WERI-Rb-1 (cell line): ENCODE measurements around the gene KCTD4.

Experiments used
- DNase-seq: peaks from one replicate; pipeline ENCODE4 v3.0.0-alpha.2; 2020
- H3K27ac ChIP-seq: fragments of 250-450 bp; sonication (Bioruptor Pico); 2 replicates; pipeline ENCODE4 v1.5.1; 2020; ENCODE audit warnings: mild to moderate bottlenecking, moderate library complexity
- H3K27me3 ChIP-seq: fragments of 250-450 bp; sonication (Bioruptor Pico); 2 replicates; pipeline ENCODE4 v1.5.1; 2021; ENCODE audit warnings: mild to moderate bottlenecking, low read depth, moderate library complexity; ENCODE audit not compliant: insufficient read depth, severe bottlenecking
- H3K36me3 ChIP-seq: fragments of 250-450 bp; sonication (Bioruptor Pico); 2 replicates; pipeline ENCODE4 v1.5.1; 2020; ENCODE audit warnings: mild to moderate bottlenecking, moderate library complexity
- H3K4me3 ChIP-seq: 2 replicates; pipeline ENCODE4 v1.5.1; 2011; ENCODE audit warnings: low read depth, mild to moderate bottlenecking, control low read depth, low read length
- H3K9me3 ChIP-seq: fragments of 250-450 bp; sonication (Bioruptor Pico); 2 replicates; pipeline ENCODE4 v1.5.1; 2021; ENCODE audit warnings: mild to moderate bottlenecking, moderate library complexity; ENCODE audit not compliant: severe bottlenecking
- TF ChIP-seq, protein P1 (sequence below): IDR thresholded peaks from 2 replicates; pipeline ENCODE4 v1.5.1; 2011; ENCODE audit warnings: low read depth, mild to moderate bottlenecking, control low read depth, inconsistent platforms, low read length

The KCTD4 gene

DNA sequence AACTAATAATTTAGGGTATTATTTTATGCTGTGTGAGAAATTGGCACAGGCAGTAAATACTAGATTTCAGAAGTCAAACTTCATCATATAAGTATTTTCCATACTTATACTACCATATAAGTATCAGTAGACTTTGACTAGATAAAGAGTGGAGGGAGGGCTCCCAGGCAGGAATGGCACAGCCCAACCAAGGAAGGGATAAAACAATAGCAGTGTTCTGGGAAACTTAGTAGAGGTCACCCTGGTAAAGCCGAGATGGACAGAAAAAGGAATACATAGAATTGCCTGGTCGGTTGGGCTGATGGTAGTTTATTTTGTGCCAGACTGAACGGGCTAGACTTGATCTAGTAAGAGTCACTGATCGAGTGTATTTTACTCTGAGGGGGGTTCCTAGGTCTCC, 19.6 kb upstream of the KCTD4 start:
- no peak overlapping the region for H3K27ac ChIP-seq
- TF ChIP-seq, protein P1, sequence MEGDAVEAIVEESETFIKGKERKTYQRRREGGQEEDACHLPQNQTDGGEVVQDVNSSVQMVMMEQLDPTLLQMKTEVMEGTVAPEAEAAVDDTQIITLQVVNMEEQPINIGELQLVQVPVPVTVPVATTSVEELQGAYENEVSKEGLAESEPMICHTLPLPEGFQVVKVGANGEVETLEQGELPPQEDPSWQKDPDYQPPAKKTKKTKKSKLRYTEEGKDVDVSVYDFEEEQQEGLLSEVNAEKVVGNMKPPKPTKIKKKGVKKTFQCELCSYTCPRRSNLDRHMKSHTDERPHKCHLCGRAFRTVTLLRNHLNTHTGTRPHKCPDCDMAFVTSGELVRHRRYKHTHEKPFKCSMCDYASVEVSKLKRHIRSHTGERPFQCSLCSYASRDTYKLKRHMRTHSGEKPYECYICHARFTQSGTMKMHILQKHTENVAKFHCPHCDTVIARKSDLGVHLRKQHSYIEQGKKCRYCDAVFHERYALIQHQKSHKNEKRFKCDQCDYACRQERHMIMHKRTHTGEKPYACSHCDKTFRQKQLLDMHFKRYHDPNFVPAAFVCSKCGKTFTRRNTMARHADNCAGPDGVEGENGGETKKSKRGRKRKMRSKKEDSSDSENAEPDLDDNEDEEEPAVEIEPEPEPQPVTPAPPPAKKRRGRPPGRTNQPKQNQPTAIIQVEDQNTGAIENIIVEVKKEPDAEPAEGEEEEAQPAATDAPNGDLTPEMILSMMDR, result no peak
- DNase-seq, result no peak

DNA sequence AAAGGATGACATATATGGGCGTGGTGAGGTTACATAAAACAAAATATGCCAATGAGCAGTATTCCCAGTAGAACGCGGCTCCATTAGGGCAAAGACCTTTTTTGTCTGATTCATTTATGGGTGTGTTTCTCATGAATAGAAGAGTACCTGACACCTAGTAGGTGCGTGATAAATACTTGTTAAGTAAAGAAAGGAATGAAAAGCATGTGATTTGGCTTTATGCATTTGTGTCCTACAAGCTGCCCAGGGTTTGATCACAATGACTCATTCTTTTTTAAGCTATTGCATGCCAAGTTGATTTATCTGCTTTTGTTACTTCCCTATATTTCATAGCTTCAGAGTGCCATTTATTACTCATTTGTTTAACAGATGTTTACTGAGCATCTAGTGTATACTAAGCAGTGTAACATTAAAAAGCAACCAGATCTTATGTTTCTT, 19.1 kb upstream of the KCTD4 start:
- no peak for DNase-seq

More for the DNA sequence above, 19.6 kb upstream of the KCTD4 start:
- H3K27me3 ChIP-seq, result no peaks in the 10 kb centered on the region
- H3K4me3 ChIP-seq, result no peak overlapping the region
- no peaks in the 10 kb centered on the region; the same call in 1 of the 2 replicates for H3K36me3 ChIP-seq
- H3K9me3 ChIP-seq, result no peaks in the 10 kb centered on the region

DNA sequence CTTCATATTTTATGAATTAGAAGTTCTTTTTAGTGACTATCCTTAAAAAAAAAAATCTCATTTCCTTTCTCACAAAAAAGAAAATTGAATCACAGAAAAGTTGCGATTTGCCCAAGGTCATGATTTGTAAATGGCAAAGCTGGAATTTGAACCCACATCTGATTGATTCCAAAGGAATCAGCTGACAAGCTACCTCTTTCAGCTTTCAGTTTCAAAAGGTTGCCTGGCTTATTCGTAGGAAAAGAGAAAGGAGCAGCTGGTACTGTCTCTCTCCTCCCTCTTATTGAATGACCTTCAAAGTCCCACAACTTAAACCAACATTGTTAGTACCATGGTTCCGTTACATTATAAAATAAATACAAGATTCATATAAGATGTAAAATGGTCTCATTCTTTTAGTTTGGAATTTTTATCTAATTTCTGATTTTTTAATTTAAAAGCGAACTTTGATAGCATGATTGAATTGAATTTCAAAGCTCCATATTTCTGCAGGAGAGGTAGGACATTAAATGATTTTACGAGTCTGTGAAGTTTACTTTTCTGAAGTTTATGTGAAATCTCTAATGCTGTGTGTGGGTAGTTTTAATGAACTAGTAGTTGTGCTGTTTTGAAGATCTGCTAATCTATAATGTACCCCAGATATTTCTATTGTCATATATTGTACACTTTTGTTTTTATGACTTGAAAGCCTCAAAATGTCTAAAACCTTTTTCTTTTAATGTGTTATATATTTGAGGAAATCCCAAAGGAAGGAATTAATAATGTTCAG, 18.5 kb upstream of the KCTD4 start:
- DNase-seq, result no peak
- TF ChIP-seq, protein P1, result no peak
- no peak overlapping the region for H3K4me3 ChIP-seq
- no peaks in the 10 kb centered on the region for H3K27me3 ChIP-seq
- H3K9me3 ChIP-seq, result no peaks in the 10 kb centered on the region
- H3K27ac ChIP-seq, result no peak overlapping the region
- no peaks in the 10 kb centered on the region; the same call in 1 of the 2 replicates for H3K36me3 ChIP-seq

More for the DNA sequence above, 19.1 kb upstream of the KCTD4 start:
- no peak overlapping the region for H3K4me3 ChIP-seq
- no peaks in the 10 kb centered on the region; the same call in 1 of the 2 replicates for H3K36me3 ChIP-seq
- TF ChIP-seq, protein P1, result no peak
- no peak overlapping the region for H3K27ac ChIP-seq
- no peaks in the 10 kb centered on the region for H3K27me3 ChIP-seq
- H3K9me3 ChIP-seq, result no peaks in the 10 kb centered on the region

DNA sequence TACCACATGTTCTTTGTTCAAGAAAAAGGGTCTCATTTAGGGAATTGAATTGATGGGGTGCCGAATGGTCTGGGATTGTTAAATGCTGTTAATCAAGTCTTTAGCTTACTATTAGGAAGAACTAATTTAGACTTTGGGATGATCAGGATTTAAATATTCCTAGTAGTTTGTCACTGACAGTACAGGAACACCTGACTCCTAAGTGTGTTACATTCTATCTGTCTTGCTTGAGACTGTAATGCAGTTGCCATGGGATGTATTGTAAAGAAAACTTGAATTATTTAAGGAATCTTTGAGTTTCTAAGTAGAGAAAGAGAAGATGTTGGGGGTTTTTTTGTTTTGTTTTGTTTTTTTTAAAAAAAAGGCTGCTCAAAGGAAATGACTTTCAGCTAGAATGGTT, 17.8 kb upstream of the KCTD4 start:
- H3K36me3 ChIP-seq, result no peaks in the 10 kb centered on the region; the same call in 1 of the 2 replicates
- no peak for DNase-seq
- H3K27ac ChIP-seq, result no peak overlapping the region
- no peak overlapping the region for H3K4me3 ChIP-seq
- no peaks in the 10 kb centered on the region for H3K27me3 ChIP-seq
- H3K9me3 ChIP-seq, result no peaks in the 10 kb centered on the region
- TF ChIP-seq, protein P1, result no peak

DNA sequence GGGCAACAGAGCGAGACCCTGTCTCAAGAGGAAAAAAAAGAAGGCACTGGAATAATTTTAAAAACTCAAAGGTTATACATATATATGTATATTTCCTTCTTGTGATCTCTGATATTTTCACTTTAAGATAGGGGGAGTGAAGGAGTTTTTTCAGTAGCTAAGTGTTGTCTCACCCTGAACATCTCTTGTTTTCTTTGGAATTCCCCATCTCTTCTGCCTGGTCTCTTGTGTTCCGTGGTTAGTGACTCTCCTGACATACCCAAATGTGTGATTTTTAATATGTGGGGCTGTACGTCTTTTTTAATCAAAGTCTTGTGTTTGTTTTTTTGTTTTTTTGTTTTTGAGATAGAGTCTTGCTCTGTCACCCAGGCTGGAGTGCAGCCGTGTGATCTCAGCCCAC, 15.3 kb upstream of the KCTD4 start:
- DNase-seq, result no peak
- H3K36me3 ChIP-seq, result no peaks in the 10 kb centered on the region; the same call in 1 of the 2 replicates
- TF ChIP-seq, protein P1, result no peak

More for the DNA sequence above, 15.3 kb upstream of the KCTD4 start:
- no peak overlapping the region for H3K4me3 ChIP-seq
- H3K27ac ChIP-seq, result no peak overlapping the region
- H3K9me3 ChIP-seq, result no peaks in the 10 kb centered on the region
- H3K27me3 ChIP-seq, result no peaks in the 10 kb centered on the region
